ENCODE results near the gene BLNK. TPM values are rescaled to one million over a fixed set of nuclear protein-coding genes. Genes with fewer than 3 reads are reported as not detected.

The BLNK gene
- total and polyA plus RNA-seq, 2 donors (not counting 1 experiment from before 2014, with no cell fraction given) = 0.33 TPM; not detected in 1

- Histone ChIP-seq H3K36me3 (ENCODE audit: control insufficient read depth, insufficient read depth, low read length) (no peaks in the 10 kb centered on the region), H3K9ac (ENCODE audit: insufficient read depth, low read length) (no peak overlapping the region), H3K27ac (ENCODE audit: insufficient read depth, low read length) (no peak overlapping the region), H3K4me2 (ENCODE audit: extremely low read depth, insufficient read depth, low read length) (no peak overlapping the region), H3K9me3 (ENCODE audit: control insufficient read depth, insufficient read depth, low read depth, low read length) (no peaks in the 10 kb centered on the region), H2AFZ (ENCODE audit: low read length) (no peak overlapping the region), H3K4me1 (ENCODE audit: control insufficient read depth, extremely low read depth, insufficient read depth, low read length) (no peaks in the 10 kb centered on the region), H3K79me2 (ENCODE audit: control insufficient read depth, insufficient read depth, low read length) (no peaks in the 10 kb centered on the region), H3K27me3 (ENCODE audit: control insufficient read depth, insufficient read depth, low read length) (no peaks in the 10 kb centered on the region), H3K4me3 (replicated peaks in 1 of 4; ENCODE audit: control extremely low read depth in 1 of 4, insufficient read depth in 1 of 4, low read depth in 3 of 4, low read length in 4 of 4) (no peak overlapping the region), H4K20me1 (ENCODE audit: control insufficient read depth, extremely low read depth, insufficient read depth, low read length) (no peaks in the 10 kb centered on the region)
- no peak for TF ChIP-seq CTCF (conservative IDR thresholded peaks at IDR 0.05 in 1 of 2, IDR thresholded peaks at IDR 0.05 in 1 of 2; ENCODE audit: low read depth in 1 of 2, low read length in 2 of 2)
- TF ChIP-seq EZH2 (IDR thresholded peaks at IDR 0.05; ENCODE audit: low read length, missing control alignments) = no peak
- DNase-seq (ENCODE audit: low read depth in 2 of 2) = no peak
Observed at GRCh38 chr10:96306516-96306915, 35.1 kb upstream of the BLNK start.

GRCh38 chr10:96305019-96305418 lies 33.6 kb upstream of the BLNK start:
- H3K4me2 ChIP-seq (ENCODE audit: extremely low read depth, insufficient read depth, low read length) = no peak overlapping the region
- H3K27me3 ChIP-seq (ENCODE audit: control insufficient read depth, insufficient read depth, low read length) = no peaks in the 10 kb centered on the region
- H3K9ac ChIP-seq (ENCODE audit: insufficient read depth, low read length) = no peak overlapping the region
- H2AFZ ChIP-seq (ENCODE audit: low read length) = no peak overlapping the region
- H3K27ac ChIP-seq (ENCODE audit: insufficient read depth, low read length) = no peak overlapping the region
- no peaks in the 10 kb centered on the region for H3K79me2 ChIP-seq (ENCODE audit: control insufficient read depth, insufficient read depth, low read length)
- no peaks in the 10 kb centered on the region for H4K20me1 ChIP-seq (ENCODE audit: control insufficient read depth, extremely low read depth, insufficient read depth, low read length)
- DNase-seq (ENCODE audit: low read depth in 2 of 2) = no peak
- no peaks in the 10 kb centered on the region for H3K9me3 ChIP-seq (ENCODE audit: control insufficient read depth, insufficient read depth, low read depth, low read length)
- H3K4me1 ChIP-seq (ENCODE audit: control insufficient read depth, extremely low read depth, insufficient read depth, low read length) = no peaks in the 10 kb centered on the region
- H3K36me3 ChIP-seq (ENCODE audit: control insufficient read depth, insufficient read depth, low read length) = no peaks in the 10 kb centered on the region
- no peak overlapping the region for H3K4me3 ChIP-seq (replicated peaks in 1 of 4; ENCODE audit: control extremely low read depth in 1 of 4, insufficient read depth in 1 of 4, low read depth in 3 of 4, low read length in 4 of 4)
- TF ChIP-seq EZH2 (IDR thresholded peaks at IDR 0.05; ENCODE audit: low read length, missing control alignments) (no peak), CTCF (conservative IDR thresholded peaks at IDR 0.05 in 1 of 2, IDR thresholded peaks at IDR 0.05 in 1 of 2; ENCODE audit: low read depth in 1 of 2, low read length in 2 of 2) (no peak)

GRCh38 chr10:96304230-96304629 lies 32.9 kb upstream of the BLNK start, which contains the start of gene DNTT:
Gene DNTT (plus strand): TSS chr10:96304434. CDS start chr10:96304498, 64 bp downstream.
- Histone ChIP-seq H3K27me3 (ENCODE audit: control insufficient read depth, insufficient read depth, low read length) (no peaks in the 10 kb centered on the region), H3K9me3 (ENCODE audit: control insufficient read depth, insufficient read depth, low read depth, low read length) (no peaks in the 10 kb centered on the region), H3K9ac (ENCODE audit: insufficient read depth, low read length) (no peak within 1 kb of the TSS), H3K4me1 (ENCODE audit: control insufficient read depth, extremely low read depth, insufficient read depth, low read length) (no peaks in the 10 kb centered on the region), H3K27ac (ENCODE audit: insufficient read depth, low read length) (no peak within 1 kb of the TSS), H2AFZ (ENCODE audit: low read length) (no peak within 1 kb of the TSS), H3K4me2 (ENCODE audit: extremely low read depth, insufficient read depth, low read length) (no peak within 1 kb of the TSS), H3K4me3 (replicated peaks in 1 of 4; ENCODE audit: control extremely low read depth in 1 of 4, insufficient read depth in 1 of 4, low read depth in 3 of 4, low read length in 4 of 4) (no peak within 1 kb of the TSS), H4K20me1 (ENCODE audit: control insufficient read depth, extremely low read depth, insufficient read depth, low read length) (no peaks in the 10 kb centered on the region), H3K36me3 (ENCODE audit: control insufficient read depth, insufficient read depth, low read length) (no peaks in the 10 kb centered on the region), H3K79me2 (ENCODE audit: control insufficient read depth, insufficient read depth, low read length) (no peaks in the 10 kb centered on the region)
- TF ChIP-seq CTCF (conservative IDR thresholded peaks at IDR 0.05 in 1 of 2, IDR thresholded peaks at IDR 0.05 in 1 of 2; ENCODE audit: low read depth in 1 of 2, low read length in 2 of 2) (no peak), EZH2 (IDR thresholded peaks at IDR 0.05; ENCODE audit: low read length, missing control alignments) (no peak)
- no peak for DNase-seq (ENCODE audit: low read depth in 2 of 2)

All from fibroblast of lung (primary cell).